Adrenal gland (tissue), 5 donors: Measurements from ENCODE around the gene SRGAP3.

ENCODE experiments used
- POLR2A ChIP-seq, 2 donors: fragments of 450-650 bp; IDR thresholded peaks; one replicate each; pipeline ENCODE4 v1.6.1; 2017; ENCODE audit warnings: antibody characterized with exemption in 2 of 2, mild to moderate bottlenecking in 2 of 2, moderate library complexity in 1 of 2
- TF ChIP-seq, protein P1 (sequence below), 6 experiments: fragments of 450-650 bp in 4 of 6; fragments of 200-600 bp in 2 of 6; sonication (generic) in 1 of 6; IDR thresholded peaks; 1 replicate in 5 of 6; 2 replicates in 1 of 6; pipeline versions ENCODE4 v1.5.1 to v1.8.0; 2016 to 2021; ENCODE audit warnings: antibody characterized with exemption in 6 of 6, mild to moderate bottlenecking in 2 of 6, moderate library complexity in 1 of 6
- donor health status: DM: no; HTN: no; CAD: no.

DNA sequence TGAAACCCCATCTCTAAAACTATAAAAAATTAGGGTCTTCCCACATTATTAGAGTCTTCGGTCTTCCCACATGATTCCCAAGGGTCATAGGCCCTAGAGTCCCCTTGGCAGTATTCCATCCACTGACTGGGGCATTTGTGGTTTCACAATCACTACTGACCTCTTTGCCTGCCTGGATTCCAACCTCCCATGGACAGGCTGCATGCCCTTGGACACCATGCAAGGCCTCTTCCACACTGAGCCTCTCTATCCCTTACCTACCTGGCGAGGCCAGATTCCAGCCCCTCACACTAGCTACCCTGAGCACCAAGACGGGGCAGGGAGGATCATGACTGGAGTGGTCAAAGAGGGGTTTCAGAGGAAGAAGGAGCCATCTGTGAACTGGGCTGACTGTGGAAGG is 64.4 kb downstream of the SRGAP3 start:
- TF ChIP-seq, protein P1, sequence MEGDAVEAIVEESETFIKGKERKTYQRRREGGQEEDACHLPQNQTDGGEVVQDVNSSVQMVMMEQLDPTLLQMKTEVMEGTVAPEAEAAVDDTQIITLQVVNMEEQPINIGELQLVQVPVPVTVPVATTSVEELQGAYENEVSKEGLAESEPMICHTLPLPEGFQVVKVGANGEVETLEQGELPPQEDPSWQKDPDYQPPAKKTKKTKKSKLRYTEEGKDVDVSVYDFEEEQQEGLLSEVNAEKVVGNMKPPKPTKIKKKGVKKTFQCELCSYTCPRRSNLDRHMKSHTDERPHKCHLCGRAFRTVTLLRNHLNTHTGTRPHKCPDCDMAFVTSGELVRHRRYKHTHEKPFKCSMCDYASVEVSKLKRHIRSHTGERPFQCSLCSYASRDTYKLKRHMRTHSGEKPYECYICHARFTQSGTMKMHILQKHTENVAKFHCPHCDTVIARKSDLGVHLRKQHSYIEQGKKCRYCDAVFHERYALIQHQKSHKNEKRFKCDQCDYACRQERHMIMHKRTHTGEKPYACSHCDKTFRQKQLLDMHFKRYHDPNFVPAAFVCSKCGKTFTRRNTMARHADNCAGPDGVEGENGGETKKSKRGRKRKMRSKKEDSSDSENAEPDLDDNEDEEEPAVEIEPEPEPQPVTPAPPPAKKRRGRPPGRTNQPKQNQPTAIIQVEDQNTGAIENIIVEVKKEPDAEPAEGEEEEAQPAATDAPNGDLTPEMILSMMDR (IDR thresholded peaks at IDR 0.05) = no peak
- TF ChIP-seq POLR2A (IDR thresholded peaks at IDR 0.05) = no peak
